ENCODE results near the gene SH2B3. TPM values are rescaled to one million over a fixed set of nuclear protein-coding genes. Genes with fewer than 3 reads are reported as not detected.
"Not testable (repeated sequence)": the region's sequence is repeated elsewhere in the genome, so short reads cannot be mapped to it uniquely, and the experiment has no call there.

The SH2B3 gene
- total and polyA plus RNA-seq, 4 donors = 9.6 to 46.0 (median 17.9) TPM

GRCh38 chr12:111457071-111457470 is 51.3 kb downstream of the SH2B3 start:
- Histone ChIP-seq H3K4me3 (no peak overlapping the region), H3K4me1 (ENCODE audit: control insufficient read depth in 5 of 5, insufficient read depth in 5 of 5, low read length in 5 of 5) (peaks cover 0 to 2% (median 0%) of the 10 kb centered on the region in 5 donors), H3K9ac (ENCODE audit: insufficient read depth in 1 of 2, low read length in 2 of 2) (no peak overlapping the region), H3K36me3 (ENCODE audit: control insufficient read depth in 4 of 4, insufficient read depth in 4 of 4, low read length in 4 of 4) (peaks cover 19 to 46% (median 38%) of the 10 kb centered on the region in 4 donors), H3K9me3 (ENCODE audit: control insufficient read depth in 4 of 4, insufficient read depth in 3 of 4, low read length in 3 of 4) (no peaks in the 10 kb centered on the region), H3K27me3 (ENCODE audit: control insufficient read depth in 3 of 3, insufficient read depth in 3 of 3, low read length in 2 of 3) (no peaks in the 10 kb centered on the region), H3K27ac (ENCODE audit: low read depth in 1 of 2, low read length in 1 of 2) (no peak overlapping the region)
- TF ChIP-seq, protein P1, sequence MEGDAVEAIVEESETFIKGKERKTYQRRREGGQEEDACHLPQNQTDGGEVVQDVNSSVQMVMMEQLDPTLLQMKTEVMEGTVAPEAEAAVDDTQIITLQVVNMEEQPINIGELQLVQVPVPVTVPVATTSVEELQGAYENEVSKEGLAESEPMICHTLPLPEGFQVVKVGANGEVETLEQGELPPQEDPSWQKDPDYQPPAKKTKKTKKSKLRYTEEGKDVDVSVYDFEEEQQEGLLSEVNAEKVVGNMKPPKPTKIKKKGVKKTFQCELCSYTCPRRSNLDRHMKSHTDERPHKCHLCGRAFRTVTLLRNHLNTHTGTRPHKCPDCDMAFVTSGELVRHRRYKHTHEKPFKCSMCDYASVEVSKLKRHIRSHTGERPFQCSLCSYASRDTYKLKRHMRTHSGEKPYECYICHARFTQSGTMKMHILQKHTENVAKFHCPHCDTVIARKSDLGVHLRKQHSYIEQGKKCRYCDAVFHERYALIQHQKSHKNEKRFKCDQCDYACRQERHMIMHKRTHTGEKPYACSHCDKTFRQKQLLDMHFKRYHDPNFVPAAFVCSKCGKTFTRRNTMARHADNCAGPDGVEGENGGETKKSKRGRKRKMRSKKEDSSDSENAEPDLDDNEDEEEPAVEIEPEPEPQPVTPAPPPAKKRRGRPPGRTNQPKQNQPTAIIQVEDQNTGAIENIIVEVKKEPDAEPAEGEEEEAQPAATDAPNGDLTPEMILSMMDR (IDR thresholded peaks at IDR 0.05; ENCODE audit: control extremely low read depth, extremely low read depth) = no peak
- DNase-seq = no peak
- no peak for ATAC-seq (ENCODE audit: insufficient read depth, low FRiP score)
- 95 to 97% methylated on average over 9 of the region's 9 CpGs for WGBS, 2 donors

DNA sequence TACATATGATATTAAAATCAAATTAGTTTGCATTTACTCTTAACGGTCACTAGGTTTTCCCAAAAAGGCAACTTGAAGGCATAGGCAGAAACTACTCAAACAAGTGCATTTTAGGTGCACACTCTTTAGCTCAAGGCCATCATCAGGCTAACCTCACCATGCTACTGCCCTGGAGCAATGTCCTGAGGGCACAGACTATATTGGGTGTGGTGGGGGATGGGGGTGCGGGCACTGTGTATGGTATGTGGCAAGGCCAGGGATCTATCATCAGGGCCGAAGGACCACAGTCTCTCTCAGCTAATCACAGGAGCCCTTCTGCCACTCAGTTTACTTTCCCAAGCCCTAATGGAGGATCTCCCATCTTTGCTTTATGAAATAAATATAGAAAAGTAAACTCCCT is 51.9 kb downstream of the SH2B3 start:
- TF ChIP-seq, protein P1 (IDR thresholded peaks at IDR 0.05; ENCODE audit: control extremely low read depth, extremely low read depth) = no peak
- no peaks in the 10 kb centered on the region for H3K27me3 ChIP-seq (ENCODE audit: control insufficient read depth in 3 of 3, insufficient read depth in 3 of 3, low read length in 2 of 3)
- WGBS, 2 donors = 90 to 94% methylated on average over 3 of the region's 3 CpGs
- peaks cover 21 to 45% (median 36%) of the 10 kb centered on the region in 4 donors for H3K36me3 ChIP-seq (ENCODE audit: control insufficient read depth in 4 of 4, insufficient read depth in 4 of 4, low read length in 4 of 4)
- no peak overlapping the region for H3K27ac ChIP-seq (ENCODE audit: low read depth in 1 of 2, low read length in 1 of 2)
- ATAC-seq (ENCODE audit: insufficient read depth, low FRiP score) = no peak
- no peak overlapping the region for H3K4me3 ChIP-seq
- no peak for DNase-seq
- H3K4me1 ChIP-seq (ENCODE audit: control insufficient read depth in 5 of 5, insufficient read depth in 5 of 5, low read length in 5 of 5) = peaks cover 0 to 2% (median 0%) of the 10 kb centered on the region in 5 donors
- no peaks in the 10 kb centered on the region for H3K9me3 ChIP-seq (ENCODE audit: control insufficient read depth in 4 of 4, insufficient read depth in 3 of 4, low read length in 3 of 4)
- no peak overlapping the region for H3K9ac ChIP-seq (ENCODE audit: insufficient read depth in 1 of 2, low read length in 2 of 2)

GRCh38 chr12:111458546-111459172 is 52.9 kb downstream of the SH2B3 start:
- Histone ChIP-seq H3K9ac (ENCODE audit: insufficient read depth in 1 of 2, low read length in 2 of 2) (no peak overlapping the region), H3K4me1 (ENCODE audit: control insufficient read depth in 5 of 5, insufficient read depth in 5 of 5, low read length in 5 of 5) (peaks cover 0 to 2% (median 0%) of the 10 kb centered on the region in 5 donors), H3K27me3 (ENCODE audit: control insufficient read depth in 3 of 3, insufficient read depth in 3 of 3, low read length in 2 of 3) (no peaks in the 10 kb centered on the region), H3K9me3 (ENCODE audit: control insufficient read depth in 4 of 4, insufficient read depth in 3 of 4, low read length in 3 of 4) (no peaks in the 10 kb centered on the region), H3K4me3 (no peak overlapping the region), H3K27ac (ENCODE audit: low read depth in 1 of 2, low read length in 1 of 2) (no peak overlapping the region), H3K36me3 (ENCODE audit: control insufficient read depth in 4 of 4, insufficient read depth in 4 of 4, low read length in 4 of 4) (peaks cover 15 to 38% (median 32%) of the 10 kb centered on the region in 4 donors)
- DNase-seq = no peak
- TF ChIP-seq, protein P1 (IDR thresholded peaks at IDR 0.05; ENCODE audit: control extremely low read depth, extremely low read depth) = no peak
- WGBS, 2 donors = 92 to 95% methylated on average over 6 of the region's 6 CpGs
- ATAC-seq (ENCODE audit: insufficient read depth, low FRiP score) = no peak

DNA sequence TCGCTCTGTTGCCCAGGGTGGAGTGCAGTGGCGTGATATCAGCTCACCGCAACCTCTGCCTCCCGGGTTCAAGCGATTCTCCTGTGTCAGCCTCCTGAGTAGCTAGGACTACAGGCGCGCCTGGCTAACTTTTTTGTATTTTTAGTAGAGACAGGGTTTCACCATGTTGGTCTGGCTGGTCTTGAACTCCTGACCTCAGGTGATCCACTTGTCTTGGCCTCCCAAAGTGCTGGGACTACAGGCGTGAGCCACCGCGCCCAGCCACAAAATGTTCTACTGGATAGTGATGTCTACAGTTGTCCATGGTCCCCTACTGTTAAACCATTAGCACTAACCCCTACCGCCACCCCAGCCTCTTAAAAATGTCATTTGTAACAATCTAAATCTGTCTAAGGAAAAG is 54.4 kb downstream of the SH2B3 start:
- not testable (repeated sequence) for H3K27ac ChIP-seq (ENCODE audit: low read depth in 1 of 2, low read length in 1 of 2); H3K4me3 ChIP-seq; ATAC-seq (ENCODE audit: insufficient read depth, low FRiP score); H3K9me3 ChIP-seq (ENCODE audit: control insufficient read depth in 4 of 4, insufficient read depth in 3 of 4, low read length in 3 of 4); H3K4me1 ChIP-seq (ENCODE audit: control insufficient read depth in 5 of 5, insufficient read depth in 5 of 5, low read length in 5 of 5); H3K27me3 ChIP-seq (ENCODE audit: control insufficient read depth in 3 of 3, insufficient read depth in 3 of 3, low read length in 2 of 3); H3K9ac ChIP-seq (ENCODE audit: insufficient read depth in 1 of 2, low read length in 2 of 2); DNase-seq
- WGBS, 2 donors = 97 to 99% methylated on average over 11 of the region's 11 CpGs
- peaks cover 9 to 26% (median 22%) of the 10 kb centered on the region in 4 donors for H3K36me3 ChIP-seq (ENCODE audit: control insufficient read depth in 4 of 4, insufficient read depth in 4 of 4, low read length in 4 of 4)
